Erythroblast (primary cell): Measurements from ENCODE around the gene KRTAP10-10.

Source experiments
- GATA1 ChIP-seq: IDR thresholded peaks from 2 replicates; pipeline ENCODE4 v1.6.1; 2011; ENCODE audit warnings: low read depth, mild to moderate bottlenecking, control low read depth, low read length, moderate library complexity
- POLR2A ChIP-seq: IDR thresholded peaks from 2 replicates; pipeline ENCODE4 v1.6.1; 2011; ENCODE audit warnings: mild to moderate bottlenecking, low read length

DNA sequence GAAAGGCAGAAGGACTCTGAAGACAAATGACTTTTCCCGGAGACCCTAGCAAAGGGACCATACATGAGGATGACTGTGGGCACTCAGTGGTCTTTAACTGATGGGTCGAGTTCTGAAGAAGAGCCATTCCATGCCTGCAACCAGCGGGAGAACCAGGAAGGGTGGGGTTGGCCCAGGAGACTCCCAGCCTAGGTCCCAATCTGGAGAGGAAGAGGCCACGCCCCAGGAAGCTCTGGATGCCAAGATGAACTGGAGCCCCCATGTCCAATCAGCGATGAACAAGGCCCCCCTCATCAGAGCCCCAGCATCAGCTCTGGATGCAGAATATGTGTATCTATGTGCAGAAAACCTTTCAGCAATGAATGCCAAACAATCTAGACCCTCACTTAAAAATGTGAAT is 3.6 kb downstream of the KRTAP10-10 start:
- TF ChIP-seq POLR2A: no peak
- TF ChIP-seq GATA1: no peak
